ENCODE measurements around the gene IGF1R.

Gene IGF1R

GRCh38 chr15:98779463-98780071, 131.2 kb downstream of the IGF1R start:
- DNase-seq = no peak

GRCh38 chr15:98781838-98782237, 133.5 kb downstream of the IGF1R start:
- no peak for DNase-seq

- no peak for DNase-seq
Measured at GRCh38 chr15:98782801-98783200, 134.5 kb downstream of the IGF1R start.

GRCh38 chr15:98785431-98785806, 137.1 kb downstream of the IGF1R start:
- DNase-seq = no peak

- DNase-seq = no peak
Measured at GRCh38 chr15:98785807-98786621, 137.7 kb downstream of the IGF1R start.

GRCh38 chr15:98786717-98787116, 138.4 kb downstream of the IGF1R start:
- no peak for DNase-seq

- no peak for DNase-seq
Measured at GRCh38 chr15:98787194-98787593, 138.9 kb downstream of the IGF1R start.

- no peak for DNase-seq
Measured at GRCh38 chr15:98787936-98788757, 139.8 kb downstream of the IGF1R start.

- no peak for DNase-seq
Measured at GRCh38 chr15:98789020-98789419, 140.7 kb downstream of the IGF1R start.

GRCh38 chr15:98790270-98790669, 141.9 kb downstream of the IGF1R start:
- no peak for DNase-seq

GRCh38 chr15:98791046-98791701, 142.8 kb downstream of the IGF1R start:
- no peak for DNase-seq

GRCh38 chr15:98792117-98792516, 143.8 kb downstream of the IGF1R start:
- DNase-seq = no peak

- DNase-seq = no peak
Measured at GRCh38 chr15:98794211-98794610, 145.9 kb downstream of the IGF1R start.

GRCh38 chr15:98794748-98795147, 146.4 kb downstream of the IGF1R start:
- no peak for DNase-seq

- no peak for DNase-seq
Measured at GRCh38 chr15:98795980-98796379, 147.6 kb downstream of the IGF1R start.

- no peak for DNase-seq
Measured at GRCh38 chr15:98796685-98797357, 148.5 kb downstream of the IGF1R start.

- DNase-seq = no peak
Measured at GRCh38 chr15:98798375-98798893, 150.1 kb downstream of the IGF1R start.

- no peak for DNase-seq
Measured at GRCh38 chr15:98799461-98800390, 151.4 kb downstream of the IGF1R start.

GRCh38 chr15:98800437-98801233, 152.3 kb downstream of the IGF1R start:
- DNase-seq = no peak

- no peak for DNase-seq
Measured at GRCh38 chr15:98801234-98801561, 152.9 kb downstream of the IGF1R start.

Data from NCI-H1092 (cell line).